ENCODE results near the gene VANGL1. TPM values are rescaled to one million over a fixed set of nuclear protein-coding genes. Genes with fewer than 3 reads are reported as not detected.

The VANGL1 gene
- total RNA-seq, 2 experiments from 2014 or later = 16.4 to 19.3 TPM

DNA sequence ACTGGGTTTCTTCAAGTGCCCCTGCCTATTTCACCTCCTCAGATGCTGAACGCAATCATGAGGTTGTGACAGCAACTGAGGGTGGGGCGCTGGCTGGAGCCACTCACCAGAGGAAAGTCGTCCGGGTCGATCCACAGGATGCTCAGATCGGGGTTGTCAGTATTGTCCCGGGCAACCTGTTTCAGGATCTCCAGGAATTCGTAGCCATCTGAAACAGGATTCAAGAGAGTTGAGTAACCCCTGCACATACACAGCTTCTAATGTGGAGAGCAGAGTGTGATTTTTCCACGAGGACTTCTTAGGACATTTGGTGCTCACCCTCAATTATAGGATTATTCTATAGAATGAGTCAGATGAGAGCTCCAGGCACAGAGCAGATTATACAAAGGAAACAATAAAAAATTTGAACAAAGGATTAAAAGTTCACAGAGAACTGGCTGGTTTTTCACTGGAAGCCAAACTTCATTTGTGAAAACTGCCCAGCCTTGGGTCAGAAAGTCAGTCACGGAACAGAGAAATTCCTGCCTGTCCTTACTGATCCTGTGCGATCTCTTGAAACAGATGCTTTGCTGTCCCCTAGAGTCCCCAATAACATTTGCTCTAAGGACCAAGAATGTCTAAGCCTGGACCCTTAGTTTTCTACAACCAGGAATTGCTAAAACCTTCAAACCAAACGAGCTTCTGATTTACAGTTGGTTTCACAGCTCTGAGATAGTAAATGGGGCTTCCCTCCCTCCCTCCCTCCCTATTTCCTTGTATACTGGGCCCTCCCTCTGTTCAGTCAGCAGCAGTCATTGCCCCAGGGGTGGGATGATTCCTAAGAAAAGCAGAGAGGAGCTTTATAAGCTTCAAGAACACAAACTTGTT is 63.5 kb downstream of the VANGL1 start:
- Mint-ChIP-seq H3K4me3 (no peak overlapping the region), H3K27ac (no peak overlapping the region), H3K9me3 (no peaks in the 10 kb centered on the region), H3K27me3 (peaks cover 23% of the 10 kb centered on the region), H3K36me3 (ENCODE audit: low read depth) (no peaks in the 10 kb centered on the region), H3K4me1 (no peaks in the 10 kb centered on the region)
- ChIA-PET CTCF (interaction anchor here (1.2 kb wide), 1 partner anchor 97 kb away, joined by 4 read pairs; no protein-coding TSS in a partner anchor), POLR2A (no interaction called here)
- no peak for DNase-seq

DNA sequence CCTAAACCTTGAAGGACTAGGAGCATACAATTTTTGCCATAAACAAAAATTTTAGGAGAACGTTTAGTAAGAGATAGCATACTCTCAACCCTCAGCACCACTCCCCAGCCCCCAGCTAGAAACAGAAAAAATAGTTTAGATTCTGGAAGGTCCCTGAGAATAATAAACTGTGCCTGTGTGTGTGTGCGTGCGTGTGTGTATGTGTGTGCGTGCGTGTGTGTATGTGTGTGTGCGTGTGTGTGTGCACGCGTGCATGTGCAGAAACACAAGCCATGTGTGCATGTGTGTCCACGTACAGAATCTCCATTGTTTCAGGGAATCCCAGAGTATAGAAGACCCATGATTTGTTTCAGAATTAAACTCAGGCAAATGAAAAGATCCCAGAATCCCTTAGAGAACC is 64.2 kb downstream of the VANGL1 start:
- POLR2A ChIA-PET = no interaction called here

DNA sequence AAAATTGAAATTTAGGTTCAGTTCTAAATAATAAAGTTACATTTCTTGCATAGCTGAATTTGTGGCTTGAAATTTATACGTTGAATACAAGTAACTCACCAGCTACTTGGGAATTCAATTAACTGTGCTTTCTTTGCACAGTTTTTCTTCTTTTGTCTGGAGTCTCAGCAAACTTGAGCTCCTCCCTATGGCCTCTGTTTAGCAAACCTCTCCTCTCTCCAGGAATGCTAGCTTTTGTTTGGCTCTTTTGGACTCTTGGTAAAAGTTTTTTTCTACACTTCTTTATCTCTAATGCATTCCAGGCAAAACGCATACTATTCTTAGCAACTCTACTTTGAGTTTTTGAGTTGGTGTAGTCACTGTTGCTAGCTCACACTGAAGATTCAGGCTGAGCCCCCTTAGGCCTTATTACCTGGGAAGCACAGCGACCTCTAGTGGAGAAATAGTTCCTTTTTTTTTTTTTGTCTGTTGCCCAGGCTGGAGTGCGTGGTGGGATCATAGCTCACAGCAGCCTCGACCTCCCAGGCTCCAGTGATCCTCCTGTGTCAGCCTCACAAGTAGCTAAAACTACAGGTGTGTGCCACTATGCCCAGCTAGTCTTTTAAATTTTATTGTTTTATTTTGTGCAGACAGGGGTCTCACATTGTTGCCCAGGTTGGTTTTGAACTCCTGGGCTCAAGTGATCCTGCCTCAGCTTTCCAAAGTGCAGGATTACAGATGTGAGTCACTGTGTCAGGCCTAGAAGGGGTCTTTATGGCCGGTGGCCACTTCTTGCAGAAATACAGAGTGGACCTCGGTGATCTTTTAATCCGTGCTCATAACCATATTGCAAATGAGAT is 65.0 kb downstream of the VANGL1 start:
- POLR2A ChIA-PET = no interaction called here
- no peaks in the 10 kb centered on the region for H3K9me3 Mint-ChIP-seq
- H3K4me1 Mint-ChIP-seq = peaks cover 3% of the 10 kb centered on the region
- H3K27ac Mint-ChIP-seq = no peak overlapping the region
- CTCF ChIA-PET = interaction anchor here (0.6 to 1.5 kb wide), 9 partner anchors 8 to 658 kb away, joined by 3 to 5 read pairs (median 3); no protein-coding TSS in a partner anchor
- H3K27me3 Mint-ChIP-seq = peaks cover 20% of the 10 kb centered on the region
- DNase-seq = peak; percentile 17
- H3K36me3 Mint-ChIP-seq (ENCODE audit: low read depth) = no peaks in the 10 kb centered on the region
- no peak overlapping the region for H3K4me3 Mint-ChIP-seq

More for the DNA sequence above, 64.2 kb downstream of the VANGL1 start:
- H3K27ac Mint-ChIP-seq = no peak overlapping the region
- no peaks in the 10 kb centered on the region for H3K9me3 Mint-ChIP-seq
- DNase-seq = no peak
- peaks cover 23% of the 10 kb centered on the region for H3K27me3 Mint-ChIP-seq
- no peaks in the 10 kb centered on the region for H3K36me3 Mint-ChIP-seq (ENCODE audit: low read depth)
- CTCF ChIA-PET = interaction anchor here (0.8 to 1.5 kb wide), 5 partner anchors 9 to 98 kb away, joined by 3 to 5 read pairs (median 3); no protein-coding TSS in a partner anchor
- no peaks in the 10 kb centered on the region for H3K4me1 Mint-ChIP-seq
- H3K4me3 Mint-ChIP-seq = no peak overlapping the region

DNA sequence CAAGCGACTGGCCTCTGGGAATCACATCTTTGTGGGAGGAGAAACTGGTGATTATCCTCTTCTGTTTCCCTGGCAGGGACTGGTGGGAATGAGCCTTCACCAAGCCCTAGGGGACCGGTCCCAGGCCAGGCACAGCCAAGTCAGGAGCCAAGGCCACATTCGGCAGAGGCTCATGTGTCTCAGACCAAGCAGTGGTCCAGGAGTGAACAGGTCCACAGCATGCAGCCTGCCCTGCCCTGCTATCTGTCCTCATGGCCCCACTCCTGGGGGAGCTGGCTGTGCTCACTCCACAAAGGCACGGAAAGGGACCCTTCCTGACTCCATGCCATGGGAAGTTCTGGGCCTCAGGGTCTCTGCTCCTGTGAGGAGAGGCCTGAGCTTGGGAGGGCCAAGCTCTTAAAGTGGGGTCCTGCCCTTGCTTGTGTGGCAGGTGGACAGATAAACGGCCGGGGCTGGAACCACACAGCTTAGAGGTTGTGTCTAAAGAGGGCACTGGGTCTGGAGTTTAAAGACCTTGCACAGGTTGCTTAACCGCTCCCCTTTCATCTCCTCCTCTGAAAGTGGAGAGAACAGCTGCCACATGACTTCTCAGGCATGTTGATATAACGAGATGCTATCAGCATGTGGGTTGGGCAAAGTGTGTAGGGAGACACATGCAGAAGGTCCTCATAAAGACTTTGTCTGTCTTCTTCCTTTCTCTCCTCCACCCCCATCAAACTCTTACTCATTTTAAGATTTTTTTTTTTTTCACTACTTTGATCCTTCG is 69.3 kb downstream of the VANGL1 start:
- Mint-ChIP-seq H3K9me3 (no peaks in the 10 kb centered on the region), H3K36me3 (ENCODE audit: low read depth) (no peaks in the 10 kb centered on the region), H3K27ac (no peak overlapping the region), H3K4me1 (peaks cover 3% of the 10 kb centered on the region), H3K4me3 (no peak overlapping the region), H3K27me3 (peaks cover 16% of the 10 kb centered on the region)
- DNase-seq = no peak
- POLR2A ChIA-PET = no interaction called here
- CTCF ChIA-PET = interaction anchor here (0.6 kb wide), 1 partner anchor 19 kb away, joined by 3 read pairs; no protein-coding TSS in a partner anchor

DNA sequence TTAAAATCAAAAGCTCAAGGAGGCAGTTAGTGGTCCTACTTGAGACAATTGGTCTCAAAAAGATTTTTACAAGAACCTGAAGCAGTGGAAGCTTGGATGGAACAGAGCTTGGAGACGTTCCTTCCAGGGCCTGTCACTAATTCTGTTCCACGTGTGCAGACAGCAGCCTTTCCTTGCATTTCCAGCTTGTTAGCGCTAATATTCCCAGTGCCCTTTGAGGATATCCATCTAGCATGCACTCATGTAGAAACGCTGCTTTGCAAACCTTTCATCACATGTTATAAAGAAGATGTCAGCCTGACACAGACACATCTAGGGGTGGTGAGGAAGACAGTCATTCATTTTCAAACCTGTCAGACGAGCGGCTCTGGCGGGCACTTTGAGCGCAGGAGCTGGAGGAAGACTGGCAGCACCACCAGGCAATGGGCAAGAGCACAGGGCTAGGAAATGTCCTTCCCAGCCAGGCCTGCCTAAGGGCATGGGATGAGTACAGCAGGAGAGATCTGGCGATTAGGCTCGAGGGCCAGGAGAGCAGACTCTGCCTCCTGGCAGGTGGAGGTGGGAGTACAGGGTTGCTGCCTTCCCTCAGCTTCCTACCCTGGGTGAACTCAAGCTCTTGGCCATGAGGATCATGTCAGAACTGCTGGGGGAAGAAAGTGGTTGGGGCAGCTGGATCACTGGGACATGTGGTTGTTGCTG is 71.3 kb downstream of the VANGL1 start:
- ChIA-PET CTCF (interaction anchor here (0.6 kb wide), 1 partner anchor 128 kb away, joined by 4 read pairs; the partner anchor contains the start of gene NHLH2), POLR2A (no interaction called here)
- DNase-seq = no peak
- Mint-ChIP-seq H3K27ac (no peak overlapping the region), H3K27me3 (peaks cover 17% of the 10 kb centered on the region), H3K4me1 (peaks cover 3% of the 10 kb centered on the region), H3K36me3 (ENCODE audit: low read depth) (no peaks in the 10 kb centered on the region), H3K9me3 (no peaks in the 10 kb centered on the region), H3K4me3 (no peak overlapping the region)

DNA sequence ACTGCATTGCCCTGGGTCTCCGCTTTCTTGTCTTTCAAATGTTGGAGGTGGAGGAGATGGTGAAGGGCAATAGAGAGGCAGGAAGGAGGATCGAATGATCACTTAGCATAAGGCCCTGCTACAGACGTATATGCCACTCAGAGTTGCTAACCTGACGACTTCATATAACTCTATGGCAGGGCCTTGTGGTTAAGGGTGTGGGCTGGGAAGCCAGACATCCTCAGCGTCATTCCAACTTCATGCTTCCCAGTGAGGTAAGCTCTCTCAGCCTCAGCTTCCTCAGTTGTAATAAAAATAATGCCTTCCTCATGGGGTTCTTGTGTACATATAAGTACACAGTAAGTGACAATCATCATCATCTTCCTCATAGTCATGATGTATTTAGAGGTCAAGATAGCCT is 72.1 kb downstream of the VANGL1 start:
- Mint-ChIP-seq H3K36me3 (ENCODE audit: low read depth) (no peaks in the 10 kb centered on the region), H3K9me3 (no peaks in the 10 kb centered on the region), H3K4me1 (peaks cover 3% of the 10 kb centered on the region), H3K4me3 (no peak overlapping the region), H3K27ac (no peak overlapping the region), H3K27me3 (peaks cover 16% of the 10 kb centered on the region)
- ChIA-PET CTCF (interaction anchor here (0.6 kb wide), 1 partner anchor 127 kb away, joined by 4 read pairs; the partner anchor contains the start of gene NHLH2), POLR2A (no interaction called here)
- DNase-seq = no peak

DNA sequence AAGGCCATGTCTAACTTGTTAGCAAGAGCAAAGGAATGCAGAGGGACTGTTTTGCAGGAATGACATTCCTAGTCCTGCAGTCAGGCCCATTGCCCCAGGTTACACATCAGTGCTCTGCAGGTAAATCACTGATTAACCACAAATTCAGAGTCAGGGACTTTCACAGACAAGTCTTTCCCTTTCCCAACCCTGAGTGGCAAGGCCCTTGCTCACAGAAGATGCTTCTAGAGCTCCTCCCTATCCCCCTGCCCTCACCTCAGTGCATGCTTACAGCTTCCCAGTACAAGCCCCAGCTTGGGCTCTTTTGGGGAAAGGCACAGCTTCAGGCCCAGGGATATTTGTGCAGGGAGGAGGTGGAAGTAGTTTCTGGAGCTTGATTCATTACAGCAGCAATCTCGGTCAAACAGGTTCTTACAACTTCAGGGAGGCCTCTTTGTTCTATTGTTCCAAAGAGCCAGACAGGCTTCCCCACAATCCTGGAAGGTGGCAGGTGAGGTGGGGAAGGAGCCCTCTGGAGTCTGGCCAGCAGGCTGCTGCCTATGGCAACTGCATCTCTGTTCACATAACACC is 72.9 kb downstream of the VANGL1 start:
- peaks cover 11% of the 10 kb centered on the region for H3K27me3 Mint-ChIP-seq
- no peak overlapping the region for H3K4me3 Mint-ChIP-seq
- H3K4me1 Mint-ChIP-seq = peaks cover 3% of the 10 kb centered on the region
- no peaks in the 10 kb centered on the region for H3K9me3 Mint-ChIP-seq
- no peaks in the 10 kb centered on the region for H3K36me3 Mint-ChIP-seq (ENCODE audit: low read depth)
- H3K27ac Mint-ChIP-seq = no peak overlapping the region
- no peak for DNase-seq
- POLR2A ChIA-PET = no interaction called here
- CTCF ChIA-PET = interaction anchor here (1.0 kb wide), 1 partner anchor 8 kb away, joined by 3 read pairs; no protein-coding TSS in a partner anchor

DNA sequence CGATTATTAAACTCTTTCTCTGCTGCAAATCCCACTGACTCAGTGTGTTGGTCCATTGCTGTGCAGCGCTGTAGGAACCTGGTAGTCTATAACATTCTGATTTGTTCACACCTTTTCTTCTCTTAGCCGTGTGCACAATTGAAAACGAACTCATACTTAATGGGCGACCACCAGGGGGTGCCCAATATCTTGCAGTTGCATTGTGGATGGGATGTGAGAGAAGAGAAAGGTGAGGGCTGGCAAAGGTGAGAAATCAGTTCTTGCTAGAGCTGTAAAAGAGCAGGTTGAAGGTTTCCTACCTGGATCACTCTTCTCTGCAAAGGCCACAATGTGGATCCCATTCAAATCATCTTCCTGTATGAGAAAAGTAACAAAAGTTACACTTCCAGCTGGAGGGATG is 75.8 kb downstream of the VANGL1 start:
- Mint-ChIP-seq H3K27ac (no peak overlapping the region), H3K27me3 (peaks cover 6% of the 10 kb centered on the region), H3K4me3 (no peak overlapping the region), H3K9me3 (no peaks in the 10 kb centered on the region), H3K4me1 (no peaks in the 10 kb centered on the region), H3K36me3 (ENCODE audit: low read depth) (no peaks in the 10 kb centered on the region)
- DNase-seq = peak; percentile 47
- POLR2A ChIA-PET = no interaction called here
- CTCF ChIA-PET = no interaction called here

DNA sequence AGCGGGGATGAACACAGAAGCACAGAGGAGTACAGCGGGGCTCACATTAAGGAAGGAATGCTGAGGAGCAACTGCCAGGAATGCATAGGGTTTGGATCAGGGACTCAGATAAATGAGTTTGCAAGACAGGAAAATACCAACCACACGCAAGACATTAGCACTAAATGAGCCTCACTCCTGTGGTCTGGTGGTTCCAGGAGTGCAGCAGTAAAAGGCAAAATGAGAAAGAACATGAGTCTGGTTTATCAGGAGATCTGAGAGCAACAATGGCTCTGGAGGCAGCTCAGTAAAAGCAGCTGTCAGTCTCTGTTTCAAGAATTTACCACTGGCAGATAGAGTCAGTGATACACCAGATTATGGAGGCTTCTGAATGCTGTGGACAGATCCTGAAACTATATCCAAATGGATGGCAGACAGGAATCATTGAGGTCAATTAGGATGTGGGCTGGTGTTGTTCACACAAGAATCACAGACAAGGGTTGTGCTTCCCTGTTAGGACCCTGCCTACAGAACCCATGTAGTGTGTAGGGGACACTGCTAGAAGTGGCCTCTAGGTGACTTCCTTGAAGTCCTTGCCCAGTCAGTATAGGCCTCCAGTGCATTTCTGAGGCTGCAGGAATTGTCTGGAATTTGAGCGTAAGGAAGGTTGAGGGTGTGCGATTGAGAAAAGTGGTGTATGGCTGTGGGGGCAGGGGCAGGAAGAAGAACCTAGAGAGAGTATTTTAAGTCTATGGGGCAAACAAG is 76.4 kb downstream of the VANGL1 start:
- CTCF ChIA-PET = no interaction called here
- Mint-ChIP-seq H3K4me3 (no peak overlapping the region), H3K36me3 (ENCODE audit: low read depth) (no peaks in the 10 kb centered on the region), H3K27ac (no peak overlapping the region), H3K4me1 (no peaks in the 10 kb centered on the region), H3K27me3 (peaks cover 6% of the 10 kb centered on the region), H3K9me3 (no peaks in the 10 kb centered on the region)
- POLR2A ChIA-PET = no interaction called here
- DNase-seq = no peak

DNA sequence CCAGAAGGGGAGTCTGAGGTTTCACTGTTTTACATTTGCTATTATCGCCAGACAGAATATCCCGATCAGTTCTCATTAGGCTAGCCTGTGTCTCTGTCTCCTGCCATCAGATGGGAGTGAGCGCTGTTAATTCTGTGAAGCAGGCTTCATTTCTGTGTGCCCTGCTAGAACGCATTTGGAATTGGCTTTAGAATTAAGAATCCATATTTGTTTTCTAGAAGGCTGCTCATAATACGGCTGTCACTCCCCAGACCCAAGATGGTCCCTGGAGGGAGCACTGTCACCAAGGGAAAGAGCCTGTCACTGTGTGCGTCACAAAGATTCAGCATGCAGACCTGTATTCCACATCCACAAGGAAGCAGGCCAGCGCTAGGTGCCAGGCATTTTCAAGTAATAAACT is 77.5 kb downstream of the VANGL1 start:
- H3K27ac Mint-ChIP-seq = no peak overlapping the region
- no peaks in the 10 kb centered on the region for H3K4me1 Mint-ChIP-seq
- peaks cover 6% of the 10 kb centered on the region for H3K27me3 Mint-ChIP-seq
- no peak overlapping the region for H3K4me3 Mint-ChIP-seq
- ChIA-PET POLR2A (no interaction called here), CTCF (interaction anchor here (0.9 kb wide), 1 partner anchor 78 kb away, joined by 3 read pairs; the partner anchor contains the start of gene VANGL1)
- no peak for DNase-seq
- no peaks in the 10 kb centered on the region for H3K9me3 Mint-ChIP-seq
- no peaks in the 10 kb centered on the region for H3K36me3 Mint-ChIP-seq (ENCODE audit: low read depth)

DNA sequence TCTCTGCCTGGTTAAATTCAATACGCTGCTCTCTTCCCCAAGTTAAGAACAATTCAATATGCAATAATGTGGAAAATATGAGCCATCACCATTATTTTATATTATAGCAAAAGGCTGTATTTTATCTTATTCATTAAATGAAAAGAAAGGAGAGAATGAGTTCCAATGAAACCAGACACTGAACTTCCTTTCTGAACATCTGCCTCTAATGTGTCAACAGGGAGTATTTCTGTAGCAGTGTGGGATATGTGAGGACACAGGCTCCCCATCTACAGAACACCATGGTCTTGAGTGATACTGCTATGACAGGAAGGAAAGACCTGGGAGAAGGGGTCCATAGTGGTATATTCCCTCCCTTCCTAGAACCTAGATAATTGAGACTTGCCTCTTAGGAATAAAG is 80.5 kb downstream of the VANGL1 start:
- Mint-ChIP-seq H3K4me1 (no peaks in the 10 kb centered on the region), H3K36me3 (ENCODE audit: low read depth) (no peaks in the 10 kb centered on the region), H3K27ac (no peak overlapping the region), H3K27me3 (peaks cover 6% of the 10 kb centered on the region), H3K9me3 (no peaks in the 10 kb centered on the region), H3K4me3 (no peak overlapping the region)
- DNase-seq = no peak
- POLR2A ChIA-PET = no interaction called here
- CTCF ChIA-PET = no interaction called here
